A172 (cell line): ENCODE data around the gene MARCHF9. TPM values are rescaled to one million over a fixed set of nuclear protein-coding genes. Genes with fewer than 3 reads are reported as not detected.

Experiments
- DNase-seq: peaks from one replicate; pipeline ENCODE4 v3.0.0-alpha.2; 2015; ENCODE audit warnings: low spot score
- total RNA-seq: library from RNA; depleted of rRNA; stranded (reverse); fragments of >200 nt; shearing (Covaris generic); gene quantifications from 2 replicates; pipeline ENCODE4 v1.2.3, GENCODE V29; 2014

The MARCHF9 gene
- total RNA-seq, 1 experiment from 2014 or later, result 12.9 TPM

GRCh38 chr12:57724003-57724935 lies 30.6 kb upstream of the MARCHF9 start:
- no peak for DNase-seq

GRCh38 chr12:57724936-57725740 lies 29.8 kb upstream of the MARCHF9 start:
- no peak for DNase-seq

DNA sequence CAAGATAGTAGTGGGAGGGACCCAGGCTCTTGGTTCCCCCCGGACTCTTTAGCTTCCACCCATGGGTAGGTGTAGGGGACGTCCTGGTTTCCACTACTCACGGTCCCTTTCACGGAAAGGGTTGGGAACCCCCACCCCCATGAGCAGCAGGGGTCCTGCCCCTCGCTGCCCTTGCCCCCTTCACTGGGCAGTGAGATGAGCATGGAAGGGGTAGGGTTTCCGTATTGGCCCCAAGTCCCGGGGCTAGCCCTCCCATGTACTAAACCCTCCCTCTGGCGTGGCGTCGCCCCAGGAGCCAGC lies 29.1 kb upstream of the MARCHF9 start:
- no peak for DNase-seq

DNA sequence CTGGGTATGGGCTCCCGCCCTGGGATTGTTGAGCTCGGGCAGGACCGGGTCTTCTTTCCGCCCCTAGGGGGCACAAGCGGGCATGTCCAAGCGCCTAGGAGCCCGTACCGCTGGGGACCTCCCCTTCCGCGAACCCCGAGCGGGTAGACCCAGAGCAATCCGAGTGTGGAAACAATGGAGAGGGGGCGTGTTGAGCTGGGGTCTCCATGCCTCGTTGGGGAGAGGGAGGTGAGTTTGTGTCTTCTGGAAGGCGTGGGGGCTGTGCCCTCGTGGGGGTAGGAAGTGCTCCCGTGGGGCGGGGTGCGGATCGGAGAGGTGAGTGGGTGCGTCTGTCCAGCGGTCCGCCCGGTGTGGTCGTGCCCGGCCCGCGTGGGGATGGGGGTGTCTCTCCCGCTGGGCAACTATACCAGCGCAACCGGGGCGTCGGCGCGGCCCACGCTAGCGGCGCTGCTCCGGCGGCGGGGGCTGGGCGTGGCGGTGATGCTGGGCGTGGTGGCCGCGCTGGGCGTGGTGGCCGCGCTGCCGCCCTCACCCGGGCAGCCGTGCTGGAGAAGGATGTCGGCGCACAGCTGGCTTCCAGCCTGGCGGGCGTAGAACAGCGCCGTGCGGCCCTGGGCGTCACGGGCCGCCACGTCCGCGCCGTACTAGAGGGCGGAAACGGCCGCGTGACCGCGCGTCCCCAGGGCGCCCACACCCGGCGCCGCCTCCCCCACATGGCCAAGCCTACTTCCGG lies 28.6 kb upstream of the MARCHF9 start:
- DNase-seq, result peak; percentile 83

- no peak for DNase-seq
These were observed 27.8 kb upstream of the MARCHF9 start for GRCh38 chr12:57726884-57727757.

DNA sequence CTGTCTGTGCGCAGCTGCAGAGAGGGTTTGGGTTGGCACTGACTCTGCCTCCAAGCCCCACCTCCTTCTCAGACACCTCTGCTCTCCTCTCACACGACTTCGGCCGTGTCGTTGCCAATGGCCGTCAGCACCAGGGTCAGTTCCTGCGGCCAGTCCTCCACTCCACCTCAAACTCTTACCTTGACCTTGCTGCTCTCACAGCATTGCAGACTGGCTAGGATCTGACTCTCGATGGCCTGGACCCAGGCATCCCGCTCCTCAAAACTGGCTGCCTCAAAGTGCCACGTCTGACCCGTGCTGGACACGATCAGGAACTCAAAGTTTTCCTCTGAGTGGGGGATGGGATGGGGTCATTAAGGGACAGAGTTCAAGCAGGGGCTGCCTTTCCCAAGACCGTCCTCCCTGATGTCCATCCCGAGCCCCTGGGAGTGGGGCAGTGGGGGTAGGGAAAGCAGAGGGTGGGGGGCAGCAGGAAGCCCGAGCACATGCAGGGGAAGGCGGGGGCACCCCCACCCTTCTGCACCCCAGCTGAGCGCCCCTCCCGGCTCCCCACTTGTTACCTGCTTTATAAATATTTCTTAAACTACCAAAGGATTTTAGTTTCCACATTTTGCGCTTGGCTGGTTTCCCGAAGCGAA lies 27.0 kb upstream of the MARCHF9 start:
- no peak for DNase-seq

DNA sequence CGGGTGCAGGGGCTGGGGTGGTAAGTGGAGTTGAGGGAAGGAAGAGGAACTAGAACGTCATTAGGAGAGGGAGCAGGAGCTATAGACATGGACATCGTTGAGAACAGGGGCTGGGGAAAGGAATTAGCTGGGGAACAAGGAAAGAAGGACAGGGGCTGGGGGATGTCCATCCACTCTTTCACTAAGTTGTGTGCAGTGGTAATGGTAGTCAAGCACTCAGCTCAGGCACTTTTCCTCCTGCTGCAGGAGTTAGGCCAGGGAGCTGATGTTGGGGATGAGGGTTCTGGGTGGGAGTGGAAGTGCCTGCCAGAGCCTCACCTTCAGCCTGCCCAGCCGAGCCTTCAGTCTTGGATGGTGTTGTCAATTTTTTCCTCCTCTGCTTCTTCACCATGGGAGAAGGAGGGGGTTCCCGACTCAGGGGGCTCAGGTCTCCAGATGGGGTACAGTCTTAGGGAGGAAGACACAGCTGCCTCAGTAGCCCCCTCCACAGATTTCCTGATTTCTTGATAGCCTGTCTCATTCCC lies 25.5 kb upstream of the MARCHF9 start:
- no peak for DNase-seq

DNA sequence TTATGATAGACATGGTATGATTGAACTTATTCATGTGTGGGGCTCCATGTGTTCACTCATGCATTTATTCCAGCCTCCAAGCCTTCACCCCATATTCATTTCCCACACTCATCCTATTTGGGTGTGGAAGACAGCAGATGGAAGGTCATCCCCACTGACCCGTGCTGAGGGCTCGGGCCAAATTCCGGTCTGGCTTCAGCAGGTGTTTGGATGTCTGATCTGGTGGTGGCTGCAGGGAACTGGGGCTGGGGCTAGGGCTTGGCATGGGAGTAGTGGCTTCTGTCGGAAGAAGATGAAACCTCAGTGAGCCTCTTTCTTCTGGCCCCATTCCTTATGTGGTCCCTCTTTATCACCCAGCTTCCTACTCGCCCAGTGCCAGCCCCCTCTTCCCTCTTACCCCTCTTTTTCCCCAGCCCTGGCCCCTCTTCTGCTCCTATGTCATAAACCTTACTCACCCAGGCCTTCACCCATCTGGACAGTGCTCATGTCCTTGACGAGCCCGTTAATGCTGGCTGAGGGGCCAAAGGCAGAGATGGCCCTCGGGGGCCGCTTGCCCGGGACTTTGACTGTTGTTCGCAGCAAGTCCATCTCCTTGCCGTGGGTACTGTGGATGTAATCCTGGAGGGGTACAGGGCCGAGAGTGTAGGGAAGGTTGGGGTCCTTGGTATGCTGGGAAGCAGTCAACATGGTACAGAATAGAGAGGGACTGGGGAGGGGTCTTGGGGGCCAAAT lies 24.4 kb upstream of the MARCHF9 start:
- no peak for DNase-seq

DNA sequence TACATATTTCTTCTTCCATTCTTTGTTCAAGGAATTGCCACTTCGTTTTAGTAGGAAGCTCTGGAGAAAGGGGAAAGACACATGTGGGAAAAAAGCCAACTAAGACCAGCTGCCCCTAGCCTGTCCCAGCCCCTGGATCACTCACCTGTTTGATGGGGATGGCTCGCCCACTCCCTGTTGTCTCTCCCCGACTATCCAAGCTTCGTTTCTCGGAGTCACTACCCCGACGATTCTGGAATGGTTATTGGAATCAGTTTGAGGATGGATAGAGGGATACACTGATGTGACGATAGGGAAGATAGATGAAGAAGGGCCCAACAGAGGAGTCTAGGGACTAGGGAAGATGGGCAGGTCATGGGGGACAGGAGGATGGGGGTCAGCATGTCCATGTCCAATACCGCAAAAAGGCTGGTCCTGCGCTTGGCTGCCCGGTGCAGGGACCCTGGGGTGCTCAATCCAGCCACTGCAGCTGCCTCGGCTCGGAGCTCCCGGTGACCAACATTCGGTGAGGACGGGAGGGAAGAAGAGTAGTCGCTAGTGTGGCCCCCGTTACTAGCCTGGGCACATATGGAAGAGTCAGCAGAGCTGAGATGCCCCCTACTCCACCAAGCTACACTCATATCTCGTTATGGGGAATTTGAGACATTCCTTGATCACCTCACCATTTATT lies 23.4 kb upstream of the MARCHF9 start:
- DNase-seq, result no peak

DNA sequence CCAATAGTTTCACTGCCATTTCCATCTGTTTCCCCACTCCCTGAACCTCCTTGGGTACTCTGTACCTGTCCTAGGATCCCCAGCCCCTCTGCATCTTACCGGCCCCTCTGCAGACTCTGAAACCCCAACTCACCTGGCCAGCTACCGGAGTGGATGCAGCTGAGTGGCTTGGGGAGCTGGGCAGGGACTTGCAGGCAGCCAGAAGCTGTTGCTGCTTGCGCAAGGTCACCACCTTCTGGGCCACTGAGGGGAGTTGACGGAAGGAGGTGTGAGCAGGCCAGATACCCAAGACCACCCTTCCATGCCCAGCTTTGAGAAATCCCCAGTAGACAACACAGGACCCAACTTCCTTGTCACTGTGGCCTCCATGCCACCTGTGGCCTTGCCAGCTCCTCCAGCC lies 22.6 kb upstream of the MARCHF9 start:
- no peak for DNase-seq

GRCh38 chr12:57732726-57733593 lies 21.9 kb upstream of the MARCHF9 start:
- DNase-seq, result no peak

DNA sequence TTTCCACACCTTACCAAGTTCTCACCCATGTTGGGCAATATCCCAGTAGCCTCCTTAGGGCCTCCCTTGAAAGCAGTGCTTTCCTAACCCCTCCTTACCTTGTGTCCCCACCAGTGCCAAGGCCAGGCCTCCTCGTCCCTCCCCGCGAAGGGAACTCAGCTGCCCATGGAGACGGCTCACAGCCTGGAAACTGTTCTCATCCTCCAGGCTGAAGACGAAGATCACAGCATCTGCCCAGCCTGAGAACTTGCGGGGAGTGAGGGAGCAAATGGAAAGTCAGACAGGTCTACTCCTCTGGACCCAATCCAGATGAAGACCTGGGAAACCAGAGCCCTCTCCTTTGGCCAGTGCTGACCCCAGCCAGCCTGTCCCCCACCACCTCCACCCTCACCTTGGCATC lies 21.0 kb upstream of the MARCHF9 start:
- DNase-seq, result no peak

- DNase-seq, result no peak
These were observed 20.3 kb upstream of the MARCHF9 start for GRCh38 chr12:57734591-57734990.

DNA sequence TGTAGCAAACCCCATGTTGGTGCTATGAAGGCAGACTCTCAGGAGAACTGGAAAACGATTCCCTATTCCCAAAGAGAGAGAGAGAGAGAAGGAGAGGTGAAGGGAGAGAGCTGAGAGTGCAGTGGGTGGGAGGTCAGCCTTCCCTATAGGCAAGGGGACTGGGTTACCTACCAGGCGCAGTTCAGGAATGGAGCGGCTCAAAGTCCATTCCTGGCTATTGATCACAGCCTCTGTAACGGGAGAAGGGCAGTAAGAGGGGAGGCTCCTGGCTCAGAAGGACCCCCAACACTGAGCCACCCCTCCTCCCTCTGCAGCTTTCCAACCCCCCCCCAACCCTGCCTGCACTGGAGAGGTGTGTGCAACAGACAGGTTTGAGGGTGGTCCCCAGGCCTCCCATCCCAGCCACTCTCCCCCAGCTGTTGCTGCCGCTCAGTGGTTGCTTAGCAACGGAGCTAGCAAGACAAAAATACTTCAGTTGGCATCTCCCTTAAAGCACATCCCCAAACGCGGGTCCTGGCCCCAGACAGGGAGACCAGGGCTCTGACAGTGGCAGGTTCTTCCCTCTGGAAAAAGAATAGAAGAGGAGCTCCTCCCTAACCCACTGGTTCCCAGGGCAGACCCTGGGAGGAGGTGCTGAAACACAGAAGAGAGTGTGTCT lies 19.6 kb upstream of the MARCHF9 start:
- DNase-seq, result no peak

- DNase-seq, result peak; percentile 27
These were observed 18.8 kb upstream of the MARCHF9 start for GRCh38 chr12:57735952-57736740.

DNA sequence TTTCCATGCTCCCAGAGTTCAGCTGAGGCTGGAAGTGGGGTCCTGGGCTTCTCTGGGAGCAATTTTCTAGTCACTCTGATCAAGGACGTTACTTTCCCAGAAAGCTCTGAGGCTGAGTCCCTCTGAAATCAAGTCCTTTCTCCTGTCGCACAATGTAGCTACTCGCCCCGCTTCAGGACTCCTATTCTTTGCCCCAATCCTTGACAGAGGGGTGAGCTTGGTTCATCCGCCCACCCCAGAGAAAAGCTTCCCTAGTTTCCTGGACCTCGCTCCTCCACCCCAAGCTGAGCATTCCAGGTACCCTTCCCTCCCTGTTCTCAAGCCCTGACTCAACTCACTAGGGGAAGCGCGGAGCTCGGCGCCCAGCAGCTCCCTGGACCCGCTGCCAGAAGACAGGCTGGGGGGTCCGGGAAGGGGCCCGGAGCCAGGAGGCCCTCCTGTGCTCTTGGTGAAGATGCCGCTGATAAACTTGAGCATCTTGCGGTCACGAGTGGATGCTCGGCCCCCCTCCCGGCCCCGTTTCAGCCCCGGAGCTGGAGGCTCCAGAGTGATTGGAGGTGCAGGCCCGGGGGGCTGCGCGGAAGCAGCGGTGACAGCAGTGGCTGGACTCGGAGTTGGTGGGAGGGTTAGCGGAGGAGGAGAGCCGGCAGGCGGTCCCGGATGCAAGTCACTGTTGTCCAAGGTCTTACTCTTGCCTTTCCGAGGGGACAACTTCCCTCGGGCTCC lies 18.0 kb upstream of the MARCHF9 start:
- DNase-seq, result no peak
